OCI-LY3 (cell line): ENCODE data around the gene AQP5.

Experiments used
- H2AFZ ChIP-seq: fragments of 200-600, 300-600 bp; shearing (Covaris generic); 2 replicates; pipeline ENCODE4 v1.6.0; 2014; ENCODE audit warnings: antibody characterized with exemption, low read depth, low read length
- H3K27ac ChIP-seq: fragments of 200-600, 300-600 bp; sonication (generic); 2 replicates; pipeline ENCODE4 v1.5.1; 2014; ENCODE audit warnings: mild to moderate bottlenecking, low read length, moderate library complexity, mixed read lengths
- H3K27me3 ChIP-seq: fragments of 200-600, 300-600 bp; sonication (generic); 2 replicates; pipeline ENCODE4 v1.6.1; 2014; ENCODE audit warnings: low read depth, low read length, mixed read lengths
- H3K36me3 ChIP-seq: fragments of 200-600, 300-600 bp; sonication (generic); replicated peaks from 2 replicates; pipeline ENCODE3; 2014; ENCODE audit warnings: low read depth, low read length, mixed read lengths
- H3K4me1 ChIP-seq: fragments of 300-600, 200-600 bp; sonication (generic); 2 replicates; pipeline ENCODE4 v1.6.1; 2014; ENCODE audit warnings: low read length, mixed read lengths
- H3K4me2 ChIP-seq: fragments of 200-600, 300-600 bp; sonication (generic); 2 replicates; pipeline ENCODE4 v1.6.1; 2014; ENCODE audit warnings: low read length, mixed read lengths
- H3K4me3 ChIP-seq: fragments of 300-600, 200-600 bp; sonication (generic); 2 replicates; pipeline ENCODE4 v1.5.1; 2014; ENCODE audit warnings: antibody characterized with exemption, mild to moderate bottlenecking, low read length, moderate library complexity
- H3K79me2 ChIP-seq: fragments of 300-600, 200-600 bp; shearing (Covaris generic); 2 replicates; pipeline ENCODE4 v1.6.1; 2014; ENCODE audit warnings: mild to moderate bottlenecking, low read length, mixed read lengths
- H3K9ac ChIP-seq: fragments of 300-600, 200-600 bp; shearing (Covaris generic); 2 replicates; pipeline ENCODE4 v1.6.0; 2014; ENCODE audit warnings: mild to moderate bottlenecking, low read length, moderate library complexity
- H3K9me3 ChIP-seq: fragments of 200-600, 300-600 bp; shearing (Covaris generic); 2 replicates; pipeline ENCODE4 v1.6.1; 2014; ENCODE audit warnings: low read length, mixed read lengths; ENCODE audit not compliant: insufficient read depth
- H4K20me1 ChIP-seq: fragments of 200-600, 300-600 bp; sonication (generic); 2 replicates; pipeline ENCODE4 v1.6.1; 2016; ENCODE audit warnings: low read length, mixed read lengths; ENCODE audit not compliant: insufficient read depth
- CTCF ChIP-seq: fragments of 200-600, 300-600 bp; sonication (generic); IDR thresholded peaks from 2 replicates; pipeline ENCODE4 v1.5.1; 2014; ENCODE audit warnings: antibody characterized with exemption, low read length, low read depth
- EZH2phosphoT487 ChIP-seq: fragments of 200-600 bp; shearing (Covaris generic); IDR thresholded peaks from 2 replicates; pipeline ENCODE4 v1.6.1; 2018; ENCODE audit warnings: antibody characterized with exemption, mixed run types, low read depth

The AQP5 gene

GRCh38 chr12:49921299-49921698, 40.4 kb upstream of the AQP5 start:
- Histone ChIP-seq H3K4me2 (no peak overlapping the region), H2AFZ (no peak overlapping the region), H3K27ac (no peak overlapping the region), H3K4me3 (no peak overlapping the region), H3K4me1 (no peaks in the 10 kb centered on the region), H3K9me3 (no peaks in the 10 kb centered on the region), H3K36me3 (no peaks in the 10 kb centered on the region), H3K79me2 (no peaks in the 10 kb centered on the region), H3K9ac (no peak overlapping the region), H3K27me3 (peaks cover 13% of the 10 kb centered on the region), H4K20me1 (no peaks in the 10 kb centered on the region)
- TF ChIP-seq EZH2phosphoT487 (no peak), CTCF (no peak)

GRCh38 chr12:49921936-49922335, 39.7 kb upstream of the AQP5 start:
- Histone ChIP-seq H3K4me2 (no peak overlapping the region), H4K20me1 (no peaks in the 10 kb centered on the region), H2AFZ (no peak overlapping the region), H3K27me3 (peaks cover 13% of the 10 kb centered on the region), H3K9me3 (no peaks in the 10 kb centered on the region), H3K79me2 (no peaks in the 10 kb centered on the region), H3K9ac (no peak overlapping the region), H3K36me3 (no peaks in the 10 kb centered on the region), H3K4me1 (no peaks in the 10 kb centered on the region), H3K4me3 (no peak overlapping the region), H3K27ac (no peak overlapping the region)
- TF ChIP-seq CTCF (no peak), EZH2phosphoT487 (no peak)

- Histone ChIP-seq H2AFZ (no peak overlapping the region), H3K9me3 (no peaks in the 10 kb centered on the region)
Measured at GRCh38 chr12:49922349-49923034, 39.2 kb upstream of the AQP5 start.

More at GRCh38 chr12:49922349-49923034, 39.2 kb upstream of the AQP5 start:
- TF ChIP-seq EZH2phosphoT487 (no peak), CTCF (no peak)
- Histone ChIP-seq H3K27me3 (peaks cover 10% of the 10 kb centered on the region), H3K4me1 (no peaks in the 10 kb centered on the region), H3K4me2 (no peak overlapping the region), H3K79me2 (no peaks in the 10 kb centered on the region), H3K4me3 (no peak overlapping the region), H3K27ac (no peak overlapping the region), H4K20me1 (no peaks in the 10 kb centered on the region), H3K9ac (no peak overlapping the region), H3K36me3 (no peaks in the 10 kb centered on the region)
